Activated CD4-positive, alpha-beta T cell treated with anti-CD3 and anti-CD28 coated beads, Interleukin-2, Interleukin-6, amounts not matched to agents 100 ng/mL and 50 ng/mL, durations not matched to agents 16 hours and 8 hours (primary cell): Measurements from ENCODE around the gene MARK2.
"Not testable (repeated sequence)": the region's sequence is repeated elsewhere in the genome, so short reads cannot be mapped to it uniquely, and the experiment has no call there.

Source experiments
- DNase-seq: peaks from one replicate; pipeline ENCODE4 v3.0.0-alpha.2; 2020

The MARK2 gene

DNA sequence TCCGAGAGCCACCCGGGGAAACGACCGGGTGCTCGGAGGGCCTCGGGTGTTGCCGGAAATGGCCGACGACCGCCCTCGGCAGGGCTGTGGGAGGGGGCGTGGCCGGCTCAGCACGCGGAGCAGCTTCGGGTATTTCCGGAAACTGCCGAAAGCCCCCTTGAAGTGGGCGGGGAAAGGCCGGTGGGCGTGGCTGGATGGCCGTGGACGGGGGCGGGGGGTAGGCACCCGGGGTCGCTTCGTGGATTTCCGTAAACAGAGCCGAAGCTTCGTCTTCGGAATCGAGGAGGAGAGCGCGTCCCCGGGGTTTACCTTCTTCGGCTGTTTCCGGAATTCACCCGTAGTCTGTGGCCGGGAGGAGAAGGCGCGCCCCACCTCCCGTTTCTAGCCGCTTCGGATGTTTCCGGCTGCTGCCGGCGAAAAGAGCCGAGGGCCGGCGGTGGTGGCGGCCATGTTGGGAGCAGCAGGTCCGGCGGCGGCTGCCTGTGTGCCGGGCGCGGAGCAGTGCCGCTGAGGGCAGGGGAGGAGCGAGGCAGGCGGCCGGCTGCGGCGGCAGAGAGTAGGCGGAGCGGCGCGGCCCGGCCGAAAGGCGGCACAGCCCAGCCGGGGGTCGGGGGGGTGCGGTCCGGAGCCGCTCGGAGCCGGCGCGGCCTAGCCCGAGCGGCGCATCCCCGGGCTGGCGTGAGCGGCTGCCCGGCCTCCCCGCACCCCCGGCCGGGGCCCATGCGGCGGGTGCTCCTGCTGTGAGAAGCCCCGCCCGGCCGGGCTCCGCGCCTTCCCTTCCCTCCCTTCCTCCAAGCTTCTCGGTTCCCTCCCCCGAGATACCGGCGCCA lies at the start of gene MARK2:
MARK2 (plus strand) TSS at position 433 of the 830 bp plus-strand sequence; CDS start at position 830, 397 bp downstream.
- DNase-seq = peak; percentile 100

DNA sequence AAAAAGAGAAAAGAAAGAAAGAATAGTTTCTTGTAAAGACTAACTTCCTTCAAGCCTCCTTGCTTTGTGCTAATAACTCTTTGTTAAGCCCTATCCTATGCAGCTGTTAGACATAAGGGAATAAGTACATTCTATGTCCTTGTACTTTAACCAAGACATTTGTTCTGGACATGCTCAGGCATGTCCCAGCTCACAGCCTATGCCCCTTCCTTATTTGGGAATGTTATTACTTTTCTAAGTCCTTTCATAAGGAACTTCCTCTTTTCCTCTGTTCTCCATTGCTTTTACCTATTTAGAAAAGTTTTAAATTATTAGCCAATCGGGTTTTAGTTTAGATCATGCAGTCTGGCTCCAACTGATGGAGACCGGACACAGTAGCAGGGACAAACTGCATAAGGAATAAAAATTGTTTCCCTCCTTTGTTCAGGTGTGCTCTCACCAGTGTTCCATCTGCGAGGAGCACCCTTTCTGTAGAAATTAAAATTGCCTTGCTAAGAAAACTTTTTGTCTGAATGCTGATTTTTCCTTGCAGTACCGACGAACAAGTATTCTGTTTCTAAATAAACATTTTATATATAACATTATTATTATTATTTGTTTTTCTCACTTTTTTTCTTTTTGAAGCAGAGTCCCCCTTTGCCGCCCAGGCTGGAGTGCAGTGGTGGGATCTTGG lies 47.3 kb upstream of the MARK2 start:
- DNase-seq = no peak

DNA sequence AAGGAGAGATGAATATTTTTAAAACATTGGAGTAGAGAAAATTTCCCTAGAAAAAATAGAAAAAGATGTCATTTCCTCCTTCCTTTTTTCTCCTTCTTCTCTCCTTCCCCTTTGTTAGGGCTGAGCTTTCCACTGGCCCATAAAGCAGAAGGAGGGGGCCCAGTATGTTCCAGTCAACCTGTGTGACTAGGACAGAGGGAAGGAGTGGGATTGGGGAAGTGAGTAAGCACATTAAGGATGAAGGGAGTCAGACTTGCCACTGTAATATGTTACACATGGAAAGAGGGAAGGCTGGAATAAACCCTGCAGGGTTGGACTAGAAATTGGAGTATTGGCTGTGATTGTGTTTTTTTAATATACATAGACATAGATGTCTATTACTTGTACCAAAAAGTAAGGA lies 45.7 kb upstream of the MARK2 start:
- DNase-seq = no peak

DNA sequence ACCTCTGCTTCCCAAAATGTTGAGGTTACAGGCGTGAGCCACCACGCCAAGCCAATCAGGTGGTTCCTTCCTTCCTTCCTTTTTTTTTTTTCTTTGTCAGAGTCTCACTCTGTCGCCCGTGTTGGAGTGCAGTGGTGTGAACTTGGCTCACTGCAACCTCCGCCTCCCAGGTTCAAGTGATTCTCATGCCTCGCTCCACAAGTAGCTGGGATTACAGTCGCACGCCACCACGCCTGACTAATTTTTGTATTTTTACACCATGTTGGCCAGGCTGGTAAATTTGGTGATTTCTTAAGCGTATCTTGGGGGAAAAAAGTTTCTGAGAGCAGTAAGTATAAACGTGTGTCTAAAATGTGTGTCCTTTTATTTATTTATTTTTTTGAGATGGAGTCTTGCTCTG lies 43.8 kb upstream of the MARK2 start:
- DNase-seq = no peak

DNA sequence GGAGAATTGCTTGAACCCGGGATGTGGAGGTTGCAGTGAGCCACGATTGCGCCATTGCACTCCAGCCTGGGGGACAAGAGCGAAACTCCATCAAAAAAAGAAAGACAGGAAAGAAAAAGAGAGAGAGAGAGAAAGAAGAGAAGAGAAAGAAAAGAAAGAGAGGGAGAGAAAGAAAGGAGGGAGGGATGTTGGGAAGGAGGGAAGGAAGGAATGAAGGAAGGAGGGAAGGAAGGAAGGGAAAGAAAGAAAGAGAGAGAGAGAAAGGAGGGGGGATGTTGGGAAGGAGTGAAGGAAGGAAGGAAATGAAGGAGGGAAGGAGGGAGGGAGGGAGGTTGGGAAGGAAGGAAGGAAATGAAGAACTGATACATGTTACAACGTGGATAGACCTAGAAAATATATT lies 38.0 kb upstream of the MARK2 start:
- DNase-seq = no peak

DNA sequence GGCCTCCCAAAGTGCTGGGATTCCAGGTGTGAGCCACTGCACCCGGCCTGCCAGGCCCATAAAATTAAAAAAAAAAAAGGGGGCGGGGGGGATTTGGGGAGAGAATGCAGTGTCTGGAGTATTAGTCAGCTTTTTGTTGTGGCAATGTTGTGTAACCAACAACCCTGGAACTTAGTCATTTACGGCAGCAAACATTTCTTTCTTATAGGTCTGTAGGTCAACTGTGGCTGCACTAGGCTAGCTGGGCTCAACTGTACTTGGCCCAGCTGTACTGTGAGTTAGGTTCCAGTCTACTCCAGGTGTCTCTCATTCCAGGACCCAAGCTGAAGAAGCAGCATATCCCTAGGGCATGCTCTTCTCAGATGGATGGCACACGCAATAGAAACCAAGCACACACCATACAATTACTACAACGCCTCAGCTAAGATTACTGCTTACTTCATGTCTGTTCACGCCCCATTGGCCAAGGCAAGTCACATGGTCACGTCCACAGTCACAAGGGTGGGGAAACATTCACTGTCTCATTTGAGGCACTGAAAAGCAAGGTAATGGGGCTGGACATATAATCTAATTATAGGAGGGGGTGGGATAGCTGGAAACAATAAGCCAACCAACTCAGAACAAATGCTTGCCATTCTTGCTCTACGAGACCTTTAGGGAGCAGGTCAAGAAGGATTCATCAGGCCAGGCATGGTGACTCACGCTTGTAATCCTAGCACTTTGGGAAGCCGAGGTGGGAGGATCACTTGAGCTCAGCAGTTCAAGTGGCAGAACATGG lies 36.1 kb upstream of the MARK2 start:
- no peak for DNase-seq

DNA sequence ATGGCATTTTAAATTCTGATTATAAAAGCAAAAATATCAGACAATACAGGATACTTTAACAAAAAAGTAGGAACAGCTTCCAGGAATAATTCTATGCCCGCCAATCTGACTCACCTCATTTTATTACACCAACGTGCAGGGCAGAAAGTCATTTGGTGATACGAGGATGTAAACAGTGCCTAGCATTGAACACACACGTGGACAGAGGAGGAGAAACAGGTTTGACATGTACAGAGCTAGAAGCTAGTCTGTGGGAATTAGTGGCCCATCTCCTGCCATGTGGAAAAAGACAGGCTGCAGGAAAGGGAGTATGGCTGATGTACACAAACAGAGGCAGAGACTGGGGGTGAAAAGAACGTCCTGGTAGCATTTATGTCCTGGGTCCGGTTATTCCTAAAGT lies 34.7 kb upstream of the MARK2 start:
- no peak for DNase-seq

DNA sequence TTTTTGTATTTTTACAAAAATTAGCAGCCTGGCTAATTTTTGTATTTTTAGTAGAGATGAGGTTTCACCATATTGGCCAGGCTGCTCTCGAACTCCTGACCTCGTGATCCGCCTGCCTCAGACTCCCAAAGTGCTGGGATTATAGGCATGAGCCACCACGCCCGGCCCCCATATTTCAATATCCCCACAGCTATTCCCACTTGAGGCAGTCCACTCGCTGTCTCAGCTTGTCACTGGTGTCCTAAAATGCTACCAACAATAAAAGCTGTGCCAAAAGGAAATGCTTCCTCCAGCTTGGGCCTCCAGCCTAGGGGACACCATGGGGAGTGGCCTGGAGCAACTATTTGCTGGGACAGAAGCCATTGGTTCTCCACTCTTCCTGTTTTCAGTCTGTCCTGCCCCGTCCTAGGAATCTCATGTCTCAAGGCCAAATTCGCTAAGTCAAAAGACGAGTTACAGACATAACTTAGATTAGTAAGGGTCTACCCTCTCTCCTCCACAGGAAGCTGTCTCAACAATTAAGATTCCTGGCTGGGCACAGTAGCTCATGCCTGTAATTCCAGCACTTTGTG lies 33.0 kb upstream of the MARK2 start:
- DNase-seq = no peak

DNA sequence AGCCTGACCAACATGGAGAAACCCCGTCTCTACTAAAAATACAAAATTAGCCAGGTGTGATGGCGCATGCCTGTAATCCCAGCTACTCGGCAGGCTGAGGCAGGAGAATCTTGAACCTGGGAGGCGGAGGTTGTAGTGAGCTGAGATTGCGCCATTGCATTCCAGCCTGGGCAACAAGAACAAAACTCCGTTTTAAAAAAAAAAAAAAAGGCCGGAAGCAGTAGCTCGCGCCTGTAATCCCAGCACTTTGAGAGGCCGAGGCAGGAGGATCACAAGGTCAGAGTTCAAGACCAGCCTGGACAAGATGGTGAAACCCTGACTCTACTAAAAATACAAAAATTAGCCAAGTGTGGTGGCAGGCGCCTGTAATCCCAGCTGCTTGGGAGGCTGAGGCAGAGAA lies 28.5 kb upstream of the MARK2 start:
- not testable (repeated sequence) for DNase-seq

DNA sequence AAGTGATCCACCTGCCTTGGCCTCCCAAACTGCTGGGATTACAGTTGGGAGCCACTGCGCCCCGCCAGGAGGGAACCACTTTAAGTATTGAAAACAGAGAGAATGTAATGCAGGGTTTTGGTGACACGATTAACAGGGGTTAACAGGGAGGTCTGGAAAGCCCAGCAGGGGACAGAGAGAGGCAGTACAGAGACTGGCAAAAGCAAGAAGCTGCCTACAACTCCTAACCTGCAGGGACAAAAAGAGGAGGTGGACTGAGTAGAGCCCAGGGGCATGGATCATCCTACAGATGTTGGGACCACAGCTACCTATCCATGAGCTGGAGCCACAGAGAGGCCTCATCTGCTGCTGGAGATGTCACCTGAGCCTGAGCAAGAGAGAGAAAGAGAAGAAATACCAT lies 27.4 kb upstream of the MARK2 start:
- no peak for DNase-seq

DNA sequence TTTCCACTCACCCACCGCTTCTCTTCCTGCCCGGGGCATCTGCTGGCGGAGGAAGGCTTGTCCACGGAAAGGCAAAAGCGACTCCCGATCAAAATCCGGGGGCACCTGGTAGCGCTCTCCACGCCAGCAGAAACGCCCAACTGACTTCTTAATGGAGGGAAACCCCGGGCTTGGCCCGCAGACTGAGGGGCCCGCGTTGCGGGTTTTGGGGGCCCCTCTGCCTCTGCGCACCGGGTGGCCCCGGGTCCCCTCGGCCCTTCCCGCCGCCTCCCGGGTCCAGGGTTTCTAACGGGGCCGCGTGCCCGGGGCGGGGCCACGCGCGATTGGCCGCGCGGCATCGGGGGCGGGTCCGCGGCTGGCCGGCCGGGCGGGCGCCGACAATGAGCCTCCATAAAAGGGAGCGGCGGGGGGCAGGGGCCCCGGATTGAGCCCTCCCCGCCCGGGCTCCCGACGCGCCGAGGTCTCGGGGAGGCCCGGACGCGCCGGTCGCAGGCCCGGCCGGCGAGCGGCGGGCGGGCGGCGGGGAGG lies 25.8 kb upstream of the MARK2 start, which contains the start of gene SPINDOC:
SPINDOC (plus strand) TSS at position 422 of the 528 bp plus-strand sequence. CDS start 231 bp downstream, outside the sequence.
- DNase-seq = peak; percentile 88

DNA sequence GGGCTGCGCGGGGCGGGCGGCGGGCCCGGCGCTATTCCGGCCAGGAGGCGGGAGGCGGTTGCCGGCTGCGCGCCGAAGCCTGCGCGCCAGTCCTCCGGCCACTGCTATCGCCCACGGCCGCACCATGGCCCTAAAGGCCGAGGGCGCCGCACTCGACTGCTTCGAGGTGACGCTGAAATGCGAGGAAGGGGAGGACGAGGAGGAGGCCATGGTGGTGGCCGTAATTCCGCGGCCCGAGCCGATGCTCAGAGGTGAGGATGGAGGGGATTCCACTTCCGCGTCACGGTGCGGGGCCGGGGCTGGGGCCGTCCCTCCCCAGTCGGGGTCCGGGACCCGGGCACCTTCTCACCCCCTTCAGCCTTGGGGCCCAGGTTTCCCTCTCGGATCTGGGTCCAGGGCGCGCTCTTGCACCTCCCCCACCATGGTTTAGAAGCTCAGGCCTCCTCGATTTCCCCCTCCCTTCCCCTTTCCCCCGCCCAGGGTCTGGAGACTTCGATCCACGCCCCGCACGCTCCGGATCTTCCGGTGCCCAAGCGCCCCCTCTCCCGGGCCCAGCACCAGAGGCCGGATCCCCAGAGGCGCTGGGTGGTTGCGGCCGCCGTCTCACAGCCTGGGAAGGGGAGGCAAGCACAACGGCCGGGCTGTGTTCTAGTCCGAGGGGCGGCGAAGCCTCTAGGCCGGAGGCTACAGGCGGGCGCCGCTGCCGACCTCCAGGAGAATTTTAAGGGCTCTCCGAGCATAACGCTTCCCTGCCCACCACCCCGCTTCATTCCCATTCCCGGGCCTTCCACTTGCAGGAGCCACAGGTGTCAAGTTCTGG lies 25.1 kb upstream of the MARK2 start:
- peak; percentile 70 for DNase-seq

DNA sequence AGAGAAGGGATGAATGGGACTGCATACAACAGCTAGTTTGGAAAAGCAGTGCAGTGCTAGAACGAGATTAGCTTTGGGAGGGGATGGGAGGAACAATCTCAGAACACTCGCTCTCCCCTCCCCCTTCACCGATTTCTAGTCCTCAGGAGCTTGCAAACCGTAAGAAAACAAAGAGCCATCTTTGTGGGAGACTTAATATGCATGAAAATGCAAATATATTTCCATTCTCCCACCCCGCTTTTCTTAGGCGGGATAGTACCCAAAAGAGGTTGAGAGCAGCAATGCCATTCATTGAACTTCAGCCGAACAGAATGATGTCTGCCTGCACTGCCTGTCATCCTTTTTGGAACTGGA lies 24.6 kb upstream of the MARK2 start:
- no peak for DNase-seq

DNA sequence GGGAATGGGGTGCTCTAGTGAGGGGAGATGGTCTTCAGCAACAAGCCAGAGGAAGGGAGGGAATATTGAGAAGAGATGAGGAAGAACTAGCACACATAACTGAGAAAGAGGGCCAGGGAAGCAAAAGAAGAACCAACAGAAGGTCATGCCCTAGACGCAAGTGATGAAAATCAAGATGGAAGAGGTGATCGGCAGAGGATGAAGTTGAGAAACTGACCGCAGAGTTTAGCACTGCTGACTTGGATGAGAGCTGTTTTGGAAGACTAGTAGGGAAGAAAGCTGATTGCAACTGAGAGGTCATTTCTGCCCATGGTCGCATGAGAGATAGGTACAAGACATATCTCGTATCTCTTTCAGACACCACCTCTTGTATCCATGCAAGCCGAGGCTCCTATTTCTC lies 22.7 kb upstream of the MARK2 start:
- no peak for DNase-seq

DNA sequence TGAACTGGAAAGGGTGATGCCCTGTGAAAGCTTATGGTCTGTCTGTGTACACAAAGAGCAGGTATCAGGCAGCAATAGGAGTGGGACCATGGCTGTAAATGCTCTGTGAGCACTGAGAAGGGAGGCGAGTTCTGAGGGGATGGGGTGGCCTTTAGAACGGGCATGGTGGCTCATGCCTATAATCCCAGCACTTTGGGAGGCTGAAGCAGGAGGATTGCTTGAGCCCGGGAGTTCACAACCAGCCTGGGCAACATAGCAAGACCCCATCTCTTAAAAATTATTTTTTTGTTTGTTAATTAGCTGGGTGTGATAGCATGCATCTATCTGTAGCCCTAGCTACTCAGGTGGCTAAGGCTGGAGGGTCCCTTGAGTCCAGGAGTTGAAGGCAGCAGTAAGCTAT lies 22.2 kb upstream of the MARK2 start:
- DNase-seq = no peak

DNA sequence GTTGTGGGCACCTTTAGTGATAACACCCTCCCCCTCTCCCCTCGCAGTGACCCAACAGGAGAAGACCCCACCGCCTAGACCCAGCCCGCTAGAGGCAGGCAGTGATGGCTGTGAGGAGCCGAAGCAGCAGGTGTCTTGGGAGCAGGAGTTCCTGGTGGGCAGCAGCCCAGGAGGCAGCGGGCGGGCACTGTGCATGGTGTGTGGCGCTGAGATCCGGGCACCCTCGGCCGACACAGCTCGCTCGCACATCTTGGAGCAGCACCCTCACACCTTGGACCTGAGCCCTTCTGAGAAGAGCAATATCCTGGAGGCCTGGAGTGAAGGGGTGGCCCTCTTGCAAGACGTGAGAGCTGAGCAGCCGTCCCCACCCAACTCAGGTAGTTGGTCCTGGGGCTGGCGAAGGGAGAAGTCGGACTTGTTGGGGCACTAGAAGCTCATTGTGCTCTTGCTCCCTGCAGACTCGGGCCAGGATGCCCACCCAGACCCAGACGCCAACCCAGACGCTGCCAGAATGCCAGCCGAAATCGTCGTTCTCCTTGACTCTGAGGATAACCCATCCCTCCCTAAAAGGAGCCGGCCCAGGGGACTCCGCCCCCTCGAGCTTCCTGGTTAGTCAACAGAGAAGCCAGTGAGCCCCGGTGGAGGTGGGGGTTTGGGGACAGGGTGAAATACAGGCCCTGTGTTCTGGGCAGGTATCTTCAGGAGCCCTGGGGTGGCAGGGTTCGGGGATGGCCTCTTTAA lies 21.0 kb upstream of the MARK2 start:
- no peak for DNase-seq

DNA sequence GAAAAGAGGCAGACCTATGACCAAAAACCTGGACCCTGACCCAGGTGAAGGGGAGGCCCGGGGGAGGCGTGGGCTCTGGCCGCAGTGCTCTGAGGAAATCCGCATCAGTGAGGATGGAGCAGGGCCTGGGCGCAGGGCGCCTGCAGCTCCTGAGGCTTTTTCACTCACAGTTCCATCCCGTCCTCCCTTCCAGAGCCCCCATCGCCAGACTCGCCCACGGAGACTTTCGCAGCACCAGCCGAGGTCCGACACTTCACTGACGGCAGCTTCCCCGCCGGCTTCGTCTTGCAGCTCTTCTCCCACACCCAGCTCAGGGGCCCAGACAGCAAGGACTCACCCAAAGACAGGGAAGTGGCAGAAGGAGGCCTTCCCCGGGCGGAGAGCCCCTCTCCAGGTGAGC lies 20.3 kb upstream of the MARK2 start:
- no peak for DNase-seq

DNA sequence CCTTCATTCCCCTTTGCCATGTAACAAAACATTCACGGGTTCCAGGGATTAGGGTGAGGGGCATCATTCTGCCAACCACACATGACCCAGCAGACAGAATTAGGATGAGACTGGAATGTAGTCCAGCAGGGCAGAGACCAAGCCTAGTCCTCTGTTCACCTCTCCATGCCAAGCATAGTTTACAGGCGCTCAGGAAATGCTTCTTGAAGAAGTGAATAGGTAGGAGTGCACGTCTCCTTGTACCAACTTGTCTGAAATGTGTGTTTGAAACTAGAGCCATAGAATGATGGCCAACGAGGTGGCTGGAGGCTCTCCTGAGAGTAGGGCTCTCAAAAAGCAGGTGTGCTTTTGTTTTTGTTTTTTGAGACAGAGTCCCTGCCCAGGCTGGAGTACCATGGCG lies 17.5 kb upstream of the MARK2 start:
- no peak for DNase-seq

DNA sequence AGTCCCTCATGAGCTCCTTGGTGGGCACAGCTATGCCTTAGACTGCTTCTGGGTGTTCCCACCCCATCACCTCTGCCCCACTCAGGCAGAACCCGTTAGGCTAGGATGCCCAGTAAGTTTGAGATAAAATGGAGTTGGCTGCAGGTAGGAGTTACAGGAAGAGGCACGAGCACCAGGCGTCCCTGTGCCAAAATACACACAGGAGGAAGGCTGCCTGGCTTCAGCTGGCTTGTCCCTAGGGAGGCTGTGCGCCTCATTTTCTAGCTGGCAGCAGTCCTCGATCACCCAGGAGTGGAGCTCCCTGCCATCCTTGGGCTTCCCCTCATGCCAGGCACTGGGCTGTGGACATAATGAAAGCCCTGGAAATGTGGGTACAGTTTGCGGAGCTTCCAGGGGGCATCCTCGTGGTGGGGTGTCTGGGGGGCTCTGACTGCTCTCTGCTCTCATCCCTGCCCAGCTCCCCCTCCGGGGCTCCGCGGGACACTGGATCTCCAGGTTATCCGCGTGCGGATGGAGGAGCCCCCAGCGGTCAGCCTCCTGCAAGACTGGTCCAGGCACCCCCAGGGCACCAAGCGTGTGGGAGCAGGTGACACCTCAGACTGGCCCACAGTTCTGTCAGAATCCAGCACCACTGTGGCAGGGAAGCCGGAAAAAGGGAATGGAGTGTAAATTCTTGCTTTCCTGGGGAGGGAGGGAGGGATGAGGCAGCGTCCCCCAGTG lies 12.3 kb upstream of the MARK2 start:
- DNase-seq = no peak

DNA sequence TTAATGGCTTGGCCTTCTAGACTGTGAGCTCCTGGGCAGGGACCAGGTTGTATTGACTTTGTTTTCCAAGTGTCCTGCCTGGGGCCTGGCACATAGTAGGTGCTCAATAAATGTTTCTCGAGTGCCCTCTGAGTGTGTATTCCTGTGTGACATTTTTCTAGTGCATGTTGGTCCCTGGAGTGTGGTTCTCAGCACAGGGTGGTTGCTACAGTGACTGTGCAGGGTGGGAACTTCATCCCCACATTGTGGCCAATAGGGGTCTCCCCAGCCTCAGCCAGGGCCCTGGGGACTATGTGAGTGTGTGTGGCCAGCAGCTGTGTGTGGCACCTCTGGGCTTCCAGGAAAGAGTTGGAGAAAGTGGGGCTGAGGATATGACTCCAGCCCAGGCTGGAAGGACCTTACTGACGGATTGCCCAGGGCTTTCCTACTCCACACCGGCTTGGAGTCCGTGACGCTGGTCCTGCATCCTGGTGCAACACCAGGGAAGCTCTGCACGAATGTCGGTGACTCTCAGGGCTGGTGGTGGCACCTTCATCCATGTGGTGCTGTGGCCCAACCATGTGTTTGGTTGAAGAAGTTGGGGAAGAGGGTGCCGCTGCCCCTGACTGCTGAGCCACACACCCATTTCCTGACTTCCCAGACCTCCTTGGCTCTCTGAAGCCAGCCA lies 9.0 kb upstream of the MARK2 start:
- no peak for DNase-seq
